Sigmoid colon (tissue), 4 donors: ENCODE measurements around the gene STX19.

Experiments used
- EP300 ChIP-seq, 4 donors: sonication (generic); formaldehyde crosslinking; IDR thresholded peaks; one replicate each; pipeline ENCODE4 v1.6.1; 2017; ENCODE audit warnings: antibody characterized with exemption in 4 of 4
- POLR2A ChIP-seq, 2 donors: fragments of 450-650 bp; IDR thresholded peaks; one replicate each; pipeline ENCODE4 v1.6.1; 2016; ENCODE audit warnings: antibody characterized with exemption in 2 of 2, mild to moderate bottlenecking in 2 of 2, moderate library complexity in 2 of 2
- POLR2AphosphoS5 ChIP-seq, 4 donors: sonication (generic); formaldehyde crosslinking; IDR thresholded peaks; one replicate each; pipeline ENCODE4 v1.6.1; 2017; ENCODE audit warnings: antibody characterized with exemption in 4 of 4
- TF ChIP-seq, protein P1 (sequence below), 4 experiments: fragments of 450-650 bp in 3 of 4; fragments of 200-600 bp in 1 of 4; IDR thresholded peaks; one replicate each; pipeline ENCODE4 v1.5.1; 2016 to 2019; ENCODE audit warnings: antibody characterized with exemption in 4 of 4, mild to moderate bottlenecking in 3 of 4, moderate library complexity in 2 of 4

DNA sequence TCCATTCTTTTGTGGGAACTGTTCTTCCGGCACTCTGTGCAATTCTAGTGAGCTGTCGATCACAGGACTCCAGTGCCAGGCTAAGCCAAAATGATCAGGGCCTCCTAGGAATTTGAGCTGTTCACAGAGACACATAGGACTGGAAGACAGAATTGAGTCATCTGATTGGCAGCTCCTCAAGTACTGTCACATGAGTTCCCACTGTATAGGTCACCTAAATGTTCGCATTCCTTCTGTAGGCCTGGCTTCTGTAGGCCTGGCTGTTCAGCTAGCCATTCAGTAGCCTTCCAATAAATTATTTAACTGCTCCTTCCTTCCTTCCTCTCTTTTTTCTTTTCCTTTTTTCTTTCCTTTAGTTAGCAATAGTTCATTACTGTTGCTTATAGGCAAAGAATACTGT, 59.0 kb downstream of the STX19 start:
- TF ChIP-seq, protein P1, sequence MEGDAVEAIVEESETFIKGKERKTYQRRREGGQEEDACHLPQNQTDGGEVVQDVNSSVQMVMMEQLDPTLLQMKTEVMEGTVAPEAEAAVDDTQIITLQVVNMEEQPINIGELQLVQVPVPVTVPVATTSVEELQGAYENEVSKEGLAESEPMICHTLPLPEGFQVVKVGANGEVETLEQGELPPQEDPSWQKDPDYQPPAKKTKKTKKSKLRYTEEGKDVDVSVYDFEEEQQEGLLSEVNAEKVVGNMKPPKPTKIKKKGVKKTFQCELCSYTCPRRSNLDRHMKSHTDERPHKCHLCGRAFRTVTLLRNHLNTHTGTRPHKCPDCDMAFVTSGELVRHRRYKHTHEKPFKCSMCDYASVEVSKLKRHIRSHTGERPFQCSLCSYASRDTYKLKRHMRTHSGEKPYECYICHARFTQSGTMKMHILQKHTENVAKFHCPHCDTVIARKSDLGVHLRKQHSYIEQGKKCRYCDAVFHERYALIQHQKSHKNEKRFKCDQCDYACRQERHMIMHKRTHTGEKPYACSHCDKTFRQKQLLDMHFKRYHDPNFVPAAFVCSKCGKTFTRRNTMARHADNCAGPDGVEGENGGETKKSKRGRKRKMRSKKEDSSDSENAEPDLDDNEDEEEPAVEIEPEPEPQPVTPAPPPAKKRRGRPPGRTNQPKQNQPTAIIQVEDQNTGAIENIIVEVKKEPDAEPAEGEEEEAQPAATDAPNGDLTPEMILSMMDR (IDR thresholded peaks at IDR 0.05) = no peak
- TF ChIP-seq EP300 (IDR thresholded peaks at IDR 0.05) (no peak), POLR2AphosphoS5 (IDR thresholded peaks at IDR 0.05) (no peak), POLR2A (IDR thresholded peaks at IDR 0.05) (no peak)
